KMS-11 (cell line): ENCODE data around the gene RANBP3.

Experiments used
- H2AFZ ChIP-seq: fragments of 200-600 bp; sonication (generic); 2 replicates; pipeline ENCODE4 v1.6.1; 2016; ENCODE audit warnings: antibody characterized with exemption, mixed run types, low read depth
- H3K27ac ChIP-seq: fragments of 200-600 bp; sonication (generic); 2 replicates; pipeline ENCODE4 v1.6.1; 2016; ENCODE audit warnings: mild to moderate bottlenecking, mixed run types
- H3K27me3 ChIP-seq: fragments of 200-600 bp; sonication (generic); 2 replicates; pipeline ENCODE4 v1.6.1; 2017; ENCODE audit warnings: mild to moderate bottlenecking, low read depth, mixed run types, moderate library complexity; ENCODE audit not compliant: insufficient read depth
- H3K36me3 ChIP-seq: fragments of 200-600 bp; sonication (generic); 2 replicates; pipeline ENCODE4 v1.6.1; 2017; ENCODE audit warnings: mild to moderate bottlenecking, mixed run types; ENCODE audit not compliant: insufficient read depth
- H3K4me1 ChIP-seq: fragments of 200-600 bp; sonication (generic); 2 replicates; pipeline ENCODE4 v1.6.1; 2016; ENCODE audit warnings: mild to moderate bottlenecking, low read depth, mixed run types; ENCODE audit not compliant: poor library complexity, severe bottlenecking
- H3K4me2 ChIP-seq: fragments of 200-600 bp; sonication (generic); 2 replicates; pipeline ENCODE4 v1.7.0; 2016; ENCODE audit warnings: mild to moderate bottlenecking, mixed run types
- H3K4me3 ChIP-seq: fragments of 200-600 bp; sonication (generic); IDR thresholded peaks from 2 replicates; pipeline ENCODE4 v1.6.1; 2017; ENCODE audit warnings: low read depth, low read length, mixed read lengths; ENCODE audit not compliant: insufficient read depth
- H3K79me2 ChIP-seq: fragments of 200-600 bp; sonication (generic); 2 replicates; pipeline ENCODE4 v1.6.1; 2016; ENCODE audit warnings: low read depth, mixed run types; ENCODE audit not compliant: insufficient read depth
- H3K9ac ChIP-seq: fragments of 200-600 bp; sonication (generic); 2 replicates; pipeline ENCODE4 v1.6.1; 2016; ENCODE audit warnings: mild to moderate bottlenecking, mixed run types
- H4K20me1 ChIP-seq: fragments of 200-600 bp; sonication (generic); 2 replicates; pipeline ENCODE4 v1.6.1; 2016; ENCODE audit warnings: mild to moderate bottlenecking, mixed run types; ENCODE audit not compliant: insufficient read depth
- CTCF ChIP-seq: fragments of 200-600 bp; sonication (generic); conservative IDR thresholded peaks from 2 replicates; pipeline ENCODE4 v1.6.1; 2017; ENCODE audit warnings: low read depth, mild to moderate bottlenecking, antibody characterized with exemption, low read length, moderate library complexity, mixed read lengths

Gene RANBP3

GRCh38 chr19:5937550-5937949 is 40.4 kb downstream of the RANBP3 start:
- no peaks in the 10 kb centered on the region for H3K79me2 ChIP-seq

GRCh38 chr19:5936292-5936592 is 41.7 kb downstream of the RANBP3 start:
- no peak overlapping the region for H3K27ac ChIP-seq
- no peak overlapping the region for H3K9ac ChIP-seq
- no peak overlapping the region for H3K4me3 ChIP-seq
- no peaks in the 10 kb centered on the region for H3K36me3 ChIP-seq
- no peaks in the 10 kb centered on the region for H3K27me3 ChIP-seq
- no peak overlapping the region for H2AFZ ChIP-seq
- no peak for TF ChIP-seq CTCF
- no peaks in the 10 kb centered on the region for H3K4me1 ChIP-seq
- H3K4me2 ChIP-seq = no peak overlapping the region
- H3K79me2 ChIP-seq = no peaks in the 10 kb centered on the region
- H4K20me1 ChIP-seq = no peaks in the 10 kb centered on the region

More at GRCh38 chr19:5937550-5937949, 40.4 kb downstream of the RANBP3 start:
- H3K4me2 ChIP-seq = no peak overlapping the region
- no peak overlapping the region for H3K27ac ChIP-seq
- no peaks in the 10 kb centered on the region for H3K27me3 ChIP-seq
- H3K4me1 ChIP-seq = no peaks in the 10 kb centered on the region
- TF ChIP-seq CTCF = no peak
- no peak overlapping the region for H3K4me3 ChIP-seq
- no peaks in the 10 kb centered on the region for H3K36me3 ChIP-seq
- no peak overlapping the region for H3K9ac ChIP-seq
- H4K20me1 ChIP-seq = no peaks in the 10 kb centered on the region
- H2AFZ ChIP-seq = no peak overlapping the region

- no peaks in the 10 kb centered on the region for H3K36me3 ChIP-seq
- no peak overlapping the region for H2AFZ ChIP-seq
- H3K27me3 ChIP-seq = no peaks in the 10 kb centered on the region
- no peaks in the 10 kb centered on the region for H3K79me2 ChIP-seq
- H3K9ac ChIP-seq = no peak overlapping the region
- TF ChIP-seq CTCF = no peak
- H3K4me1 ChIP-seq = no peaks in the 10 kb centered on the region
- H3K27ac ChIP-seq = no peak overlapping the region
- H3K4me2 ChIP-seq = no peak overlapping the region
- no peaks in the 10 kb centered on the region for H4K20me1 ChIP-seq
- H3K4me3 ChIP-seq = no peak overlapping the region
Measured at GRCh38 chr19:5935473-5936291, 42.3 kb downstream of the RANBP3 start.

GRCh38 chr19:5934774-5935472 is 43.0 kb downstream of the RANBP3 start:
- Histone ChIP-seq H3K27me3 (no peaks in the 10 kb centered on the region), H3K27ac (no peak overlapping the region), H2AFZ (no peak overlapping the region), H3K36me3 (no peaks in the 10 kb centered on the region), H3K9ac (no peak overlapping the region), H3K4me2 (no peak overlapping the region), H3K79me2 (no peaks in the 10 kb centered on the region), H3K4me1 (no peaks in the 10 kb centered on the region), H3K4me3 (no peak overlapping the region), H4K20me1 (no peaks in the 10 kb centered on the region)
- no peak for TF ChIP-seq CTCF
